HG03060 (cell line): ENCODE measurements around the gene CEP164.
"Not testable (repeated sequence)": the region's sequence is repeated elsewhere in the genome, so short reads cannot be mapped to it uniquely, and the experiment has no call there.

Source experiments
- ATAC-seq: cut with Tn5 transposase; IDR thresholded peaks from one replicate; pipeline ENCODE4 v1.9.1; 2021; ENCODE audit warnings: low read depth, moderate number of reproducible peaks; ENCODE audit not compliant: unreplicated experiment

CEP164 gene

DNA sequence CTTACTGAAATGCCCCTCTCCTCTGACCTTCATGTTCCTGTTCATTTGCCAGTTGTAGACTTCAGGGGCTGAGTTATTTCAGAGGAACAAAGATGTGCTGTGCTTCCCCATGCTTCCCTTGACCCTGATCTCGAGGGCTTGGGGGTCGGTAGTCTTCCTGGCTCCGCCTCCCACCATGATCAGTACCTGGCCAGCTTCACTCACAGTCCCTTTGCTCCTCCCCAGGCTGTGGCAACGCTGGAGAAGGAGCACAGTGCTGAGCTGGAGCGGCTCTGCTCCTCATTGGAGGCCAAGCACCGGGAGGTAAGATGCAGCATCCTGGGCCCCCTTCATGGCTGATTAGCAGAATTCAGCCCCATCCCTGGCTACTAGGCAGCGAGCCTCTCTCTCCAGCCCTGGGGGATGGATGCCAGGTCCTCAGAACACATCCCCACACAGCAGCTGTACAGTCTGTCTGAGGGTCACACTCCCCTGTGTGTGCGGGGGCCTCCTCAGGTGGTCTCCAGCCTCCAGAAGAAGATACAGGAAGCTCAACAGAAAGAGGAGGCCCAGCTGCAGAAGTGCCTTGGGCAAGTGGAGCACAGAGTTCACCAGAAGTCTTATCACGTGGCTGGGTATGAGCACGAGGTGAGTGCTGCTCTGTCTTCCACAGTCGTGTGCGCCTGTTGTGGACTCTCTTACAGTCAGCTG lies 64.5 kb downstream of the CEP164 start:
- no peak for ATAC-seq

DNA sequence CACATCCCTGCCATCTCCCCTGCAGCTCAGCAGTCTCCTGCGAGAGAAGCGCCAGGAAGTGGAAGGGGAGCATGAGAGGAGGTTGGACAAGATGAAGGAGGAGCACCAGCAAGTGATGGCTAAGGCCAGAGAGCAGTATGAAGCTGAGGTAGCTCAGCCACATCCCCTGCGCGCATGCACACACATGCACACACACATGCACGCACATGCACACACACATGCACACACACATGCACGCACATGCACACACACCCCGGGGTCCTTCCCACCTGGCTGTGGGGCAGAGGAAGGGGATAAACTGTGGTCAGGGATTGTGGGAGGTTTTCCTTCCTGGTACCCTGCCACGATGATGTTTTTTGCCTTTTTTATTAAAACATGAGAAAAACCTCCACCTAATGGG lies 65.3 kb downstream of the CEP164 start:
- ATAC-seq: no peak

DNA sequence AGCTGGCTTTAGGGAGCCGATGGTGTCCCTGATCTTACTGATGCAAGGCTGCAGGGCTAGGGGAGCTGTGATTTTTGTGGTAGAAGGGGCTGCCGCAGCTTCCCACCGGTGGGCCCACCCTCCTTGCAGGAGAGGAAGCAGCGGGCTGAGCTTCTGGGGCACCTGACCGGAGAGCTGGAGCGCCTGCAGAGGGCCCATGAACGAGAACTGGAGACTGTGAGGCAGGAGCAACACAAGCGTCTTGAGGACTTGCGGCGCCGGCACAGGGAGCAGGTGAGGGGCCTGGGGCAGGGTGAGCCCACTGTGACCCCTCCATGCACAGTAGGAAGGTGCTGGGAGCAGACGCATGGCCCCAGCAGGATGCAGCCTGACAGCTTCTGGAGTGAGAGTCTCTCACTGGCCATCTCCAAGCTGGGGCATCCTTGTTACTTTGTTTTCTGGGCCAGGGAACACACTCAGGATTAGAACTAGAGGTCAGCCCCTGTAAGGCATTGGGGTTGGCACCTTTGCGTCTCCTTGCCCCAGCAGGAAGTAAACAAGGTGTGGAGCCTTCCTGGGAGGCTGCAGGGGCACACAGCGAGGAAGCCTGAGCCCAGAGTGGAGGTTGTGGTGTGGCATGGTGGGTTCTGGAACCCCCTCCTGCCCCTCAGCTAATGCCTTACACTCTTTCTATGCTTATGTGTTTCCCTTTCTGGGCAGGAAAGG lies 66.7 kb downstream of the CEP164 start:
- no peak for ATAC-seq

DNA sequence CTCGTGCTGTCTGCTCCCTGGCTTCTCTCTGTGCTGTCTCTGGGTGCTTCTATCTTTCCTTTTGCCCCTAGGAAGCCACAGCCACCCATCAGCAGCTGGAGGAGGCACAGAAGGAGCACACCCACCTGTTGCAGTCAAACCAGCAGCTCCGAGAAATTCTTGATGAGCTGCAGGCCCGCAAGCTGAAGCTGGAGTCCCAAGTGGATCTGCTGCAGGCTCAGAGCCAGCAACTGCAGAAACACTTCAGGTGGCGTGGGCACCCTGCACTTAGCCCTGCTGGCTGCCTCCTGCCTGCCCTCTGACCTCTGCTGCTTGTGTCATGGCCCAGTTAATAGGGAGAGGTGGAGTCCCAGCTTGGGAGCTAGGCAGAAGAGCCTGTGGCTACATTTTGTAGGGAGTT lies 67.8 kb downstream of the CEP164 start:
- no peak for ATAC-seq

DNA sequence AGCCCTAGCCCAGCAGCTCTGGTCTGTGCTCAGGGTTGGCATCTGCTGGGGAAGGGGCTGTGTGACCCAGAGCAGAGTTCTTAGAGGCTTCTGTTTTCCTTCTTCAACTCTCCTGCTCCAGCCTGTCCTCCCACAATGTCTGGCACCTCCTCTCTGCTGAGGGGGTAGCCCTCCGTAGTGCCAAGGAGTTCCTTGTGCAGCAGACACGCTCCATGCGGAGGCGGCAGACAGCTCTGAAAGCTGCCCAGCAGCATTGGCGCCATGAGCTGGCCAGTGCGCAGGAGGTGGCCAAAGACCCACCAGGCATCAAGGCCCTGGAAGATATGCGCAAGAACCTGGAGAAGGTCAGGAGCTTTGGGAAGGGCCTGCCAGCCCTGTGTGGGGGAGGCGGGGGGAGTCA lies 69.3 kb downstream of the CEP164 start:
- ATAC-seq: no peak

DNA sequence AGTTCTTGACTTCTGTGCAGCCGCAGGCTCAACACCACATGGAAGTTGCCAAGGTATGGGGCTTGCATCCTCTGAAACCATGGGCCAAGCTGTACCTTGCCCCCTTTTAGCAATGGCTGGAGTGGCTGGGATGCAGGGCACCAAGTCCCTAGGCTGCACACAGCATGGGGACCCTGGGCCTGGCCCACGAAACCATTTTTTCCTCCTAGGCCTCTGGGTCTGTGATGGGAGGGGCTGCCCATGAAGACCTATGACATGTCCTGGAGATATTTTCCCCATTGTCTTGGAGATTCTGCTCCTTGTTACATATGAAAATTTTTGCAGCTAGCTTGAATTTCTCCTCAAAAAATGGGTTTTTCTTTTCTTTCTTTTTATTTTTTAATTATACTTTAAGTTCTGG lies 71.0 kb downstream of the CEP164 start:
- not testable (repeated sequence) for ATAC-seq

DNA sequence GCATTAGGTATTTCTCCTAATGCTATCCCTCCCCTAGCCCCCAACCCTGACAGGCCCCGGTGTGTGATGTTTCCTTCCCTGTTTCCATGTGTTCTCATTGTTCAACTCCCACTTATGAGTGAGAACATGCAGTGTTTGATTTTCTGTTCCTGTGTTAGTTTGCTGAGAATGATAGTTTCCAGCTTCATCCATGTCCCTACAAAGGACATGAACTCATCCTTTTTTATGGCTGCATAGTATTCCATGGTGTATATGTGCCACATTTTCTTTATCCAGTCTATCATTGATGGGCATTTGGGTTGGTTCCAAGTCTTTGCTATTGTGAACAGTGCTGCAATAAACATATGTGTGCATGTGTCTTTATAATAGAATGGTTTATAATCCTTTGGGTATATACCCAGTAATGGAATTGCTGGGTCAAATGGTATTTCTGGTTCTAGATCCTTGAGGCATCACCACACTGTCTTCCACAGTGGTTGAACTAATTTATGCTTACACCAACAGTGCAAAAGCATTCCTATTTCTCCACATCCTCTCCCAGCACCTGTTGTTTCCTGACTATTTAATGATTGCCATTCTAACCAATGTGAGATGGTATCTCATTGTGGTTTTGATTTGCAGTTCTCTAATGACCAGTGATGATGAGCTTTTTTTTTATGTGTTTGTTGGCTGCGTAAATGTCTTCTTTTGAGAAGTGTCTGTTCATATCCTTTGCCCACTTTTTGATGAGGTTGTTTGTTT lies 71.6 kb downstream of the CEP164 start:
- ATAC-seq: not testable (repeated sequence)

DNA sequence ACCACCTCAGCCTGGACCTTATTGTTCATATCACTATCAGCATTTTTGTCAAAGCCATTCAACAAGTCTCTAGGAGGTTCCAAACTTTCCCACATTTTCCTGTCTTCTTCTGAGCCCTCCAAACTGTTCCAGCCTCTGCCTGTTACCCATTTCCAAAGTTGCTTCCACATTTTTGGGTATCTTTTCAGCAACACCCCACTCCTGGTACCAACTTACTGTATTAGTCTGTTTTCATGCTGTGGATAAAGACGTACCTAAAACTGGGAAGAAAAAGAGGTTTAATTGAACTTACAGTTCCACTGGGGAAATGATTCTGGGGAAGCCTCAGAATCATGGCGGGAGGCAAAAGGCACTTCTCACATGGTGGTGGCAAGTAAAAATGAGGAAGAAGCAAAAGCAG lies 78.2 kb downstream of the CEP164 start:
- not testable (repeated sequence) for ATAC-seq

DNA sequence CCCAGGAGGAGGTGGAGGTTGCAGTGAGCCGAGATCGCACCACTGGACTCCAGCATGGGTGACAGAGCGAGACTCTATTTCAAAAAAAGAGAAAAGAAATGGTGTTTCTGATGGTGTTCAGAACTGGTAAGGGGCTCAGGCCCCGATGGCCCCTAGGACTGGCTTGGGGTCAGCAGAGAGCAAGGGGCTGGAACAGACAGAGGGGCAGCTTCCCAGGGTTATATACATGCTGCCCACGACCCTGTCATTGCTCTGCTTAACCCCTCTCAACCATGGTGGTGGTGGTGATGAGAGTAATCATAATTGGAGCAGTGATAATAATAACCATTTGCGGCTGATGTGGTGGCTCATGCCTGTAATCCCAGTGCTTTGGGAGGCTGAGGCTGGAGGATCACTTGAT lies 79.4 kb downstream of the CEP164 start:
- no peak for ATAC-seq

DNA sequence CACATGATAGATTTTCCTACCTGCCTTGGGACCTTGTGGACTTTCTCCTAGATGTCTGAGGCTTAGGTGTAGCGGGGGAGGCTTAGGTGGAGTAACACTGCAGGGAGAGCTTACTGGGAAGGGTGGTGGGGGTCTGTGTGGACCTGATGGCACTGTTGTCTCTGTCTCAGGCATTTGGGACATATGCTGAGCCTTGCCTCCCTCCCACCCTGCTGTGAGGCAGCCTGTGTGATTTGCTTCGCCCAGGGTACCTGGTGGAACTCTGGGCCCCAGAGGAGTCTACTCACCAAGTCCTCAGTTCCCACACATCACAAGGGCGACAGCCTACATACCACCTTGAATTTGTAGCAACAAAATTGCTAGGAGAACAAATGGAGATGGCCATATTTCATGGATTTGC lies 80.7 kb downstream of the CEP164 start:
- no peak for ATAC-seq

DNA sequence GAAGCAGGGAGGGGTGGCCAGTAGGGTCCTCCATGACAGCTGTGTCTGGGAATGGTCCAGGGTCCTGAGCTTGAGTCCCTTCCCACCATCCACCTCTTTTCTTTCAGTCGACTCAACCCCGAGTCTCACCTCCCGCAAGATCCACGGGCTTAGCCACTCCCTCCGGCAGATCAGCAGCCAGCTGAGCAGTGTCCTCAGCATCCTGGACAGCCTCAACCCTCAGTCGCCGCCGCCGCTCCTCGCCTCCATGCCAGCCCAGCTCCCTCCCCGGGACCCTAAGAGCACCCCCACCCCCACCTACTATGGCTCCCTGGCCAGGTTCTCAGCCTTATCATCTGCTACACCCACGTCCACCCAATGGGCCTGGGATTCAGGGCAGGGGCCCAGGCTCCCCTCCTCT lies 81.9 kb downstream of the CEP164 start:
- ATAC-seq: no peak

DNA sequence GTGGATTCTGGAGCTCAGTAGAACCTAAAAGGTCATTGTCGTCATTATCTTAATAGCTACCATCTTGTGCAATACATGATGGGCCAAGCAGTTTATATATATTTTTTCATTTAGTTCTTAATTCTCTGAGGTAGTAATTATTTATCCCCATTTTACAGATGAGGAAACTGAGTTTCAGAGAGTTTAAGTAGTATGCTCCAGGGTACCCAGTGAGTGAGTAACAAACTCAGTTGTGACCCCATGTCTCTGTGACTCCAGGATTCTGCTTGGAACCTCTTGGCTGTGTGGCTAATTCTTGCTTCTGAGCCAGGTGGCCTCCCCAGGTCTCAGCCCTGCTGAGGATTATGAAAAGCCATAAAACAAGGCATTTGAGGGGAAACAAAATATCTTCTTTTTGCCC lies 82.6 kb downstream of the CEP164 start:
- ATAC-seq: no peak

DNA sequence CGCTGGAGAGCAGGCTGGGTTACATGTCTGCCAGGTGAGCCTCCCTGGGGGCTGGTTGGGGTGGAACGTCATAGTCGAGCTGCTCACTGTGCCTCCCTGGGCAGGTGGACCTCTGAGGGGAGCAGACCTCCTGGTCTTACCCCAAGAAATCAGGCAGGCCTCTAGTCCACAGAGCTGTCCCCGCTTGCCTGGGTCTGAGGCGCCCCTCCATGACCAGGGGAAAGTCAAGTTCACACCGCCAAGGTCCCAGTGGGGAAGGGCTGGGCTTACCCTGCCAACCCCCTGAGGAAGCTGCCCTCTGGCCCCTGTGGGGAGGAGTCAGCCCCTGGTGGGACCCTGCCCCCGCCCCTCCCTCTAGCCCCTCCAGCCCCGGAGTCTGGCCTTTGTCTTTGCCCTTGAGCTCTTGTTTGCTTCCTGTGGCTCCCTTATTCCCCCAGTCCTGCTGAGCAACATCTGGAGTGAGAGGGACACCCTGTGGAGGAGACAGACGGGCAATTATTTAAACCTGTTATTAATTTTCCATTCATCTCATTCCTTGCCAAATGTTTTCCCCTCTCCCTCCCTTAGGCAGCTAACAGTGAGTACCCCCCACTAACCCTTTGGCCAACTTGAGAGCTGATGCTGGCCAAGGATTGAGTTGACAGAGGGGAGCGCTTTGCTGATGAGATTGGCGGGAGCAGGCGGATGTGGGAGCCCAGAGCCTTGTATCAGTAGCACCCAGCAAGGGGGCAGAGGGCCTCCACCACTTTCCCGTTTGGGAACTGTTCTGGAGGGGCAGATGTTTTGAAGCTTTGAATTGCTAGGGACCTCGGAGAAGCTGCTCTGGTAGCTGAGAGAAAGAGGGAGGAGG lies 83.4 kb downstream of the CEP164 start:
- ATAC-seq: no peak

DNA sequence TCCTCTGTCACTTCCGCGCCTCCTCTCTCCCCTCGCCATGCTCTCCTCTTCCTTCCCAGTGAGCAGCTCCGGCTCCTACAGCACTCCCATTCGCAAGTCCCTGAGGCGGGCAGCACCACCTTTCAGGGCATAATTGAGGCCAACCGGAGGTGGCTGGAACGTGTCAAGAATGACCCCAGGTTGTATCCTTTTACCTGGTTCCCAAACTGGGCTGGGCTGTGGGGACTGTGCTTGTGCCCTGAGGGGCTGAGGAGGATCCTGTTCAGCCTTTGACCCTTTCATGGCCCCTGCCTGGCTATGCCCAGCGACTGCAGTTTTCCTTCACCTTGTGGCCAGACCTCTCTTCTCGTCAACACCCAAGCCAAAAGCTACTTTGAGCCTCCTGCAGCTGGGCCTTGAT lies 84.1 kb downstream of the CEP164 start:
- ATAC-seq: no peak

DNA sequence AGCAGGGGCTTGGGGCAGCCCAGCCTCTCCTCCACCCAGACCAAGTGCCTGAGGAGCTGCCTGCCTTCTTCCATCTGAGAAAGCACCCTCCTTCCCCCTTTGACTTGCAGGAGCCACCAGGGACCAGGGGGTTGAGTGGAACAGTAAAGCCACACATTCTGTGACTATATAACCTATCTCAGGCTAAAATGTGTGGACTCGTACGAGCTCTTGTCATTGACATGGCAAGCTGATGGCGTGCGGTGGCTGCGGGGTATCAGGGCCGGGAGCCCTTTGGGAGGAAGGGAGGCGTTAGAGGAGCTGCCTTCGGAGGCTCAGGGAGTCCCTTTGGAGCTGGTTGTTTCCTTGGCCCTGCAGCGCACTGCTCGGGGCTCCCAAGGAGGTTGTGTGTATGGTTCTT lies 84.5 kb downstream of the CEP164 start:
- no peak for ATAC-seq

DNA sequence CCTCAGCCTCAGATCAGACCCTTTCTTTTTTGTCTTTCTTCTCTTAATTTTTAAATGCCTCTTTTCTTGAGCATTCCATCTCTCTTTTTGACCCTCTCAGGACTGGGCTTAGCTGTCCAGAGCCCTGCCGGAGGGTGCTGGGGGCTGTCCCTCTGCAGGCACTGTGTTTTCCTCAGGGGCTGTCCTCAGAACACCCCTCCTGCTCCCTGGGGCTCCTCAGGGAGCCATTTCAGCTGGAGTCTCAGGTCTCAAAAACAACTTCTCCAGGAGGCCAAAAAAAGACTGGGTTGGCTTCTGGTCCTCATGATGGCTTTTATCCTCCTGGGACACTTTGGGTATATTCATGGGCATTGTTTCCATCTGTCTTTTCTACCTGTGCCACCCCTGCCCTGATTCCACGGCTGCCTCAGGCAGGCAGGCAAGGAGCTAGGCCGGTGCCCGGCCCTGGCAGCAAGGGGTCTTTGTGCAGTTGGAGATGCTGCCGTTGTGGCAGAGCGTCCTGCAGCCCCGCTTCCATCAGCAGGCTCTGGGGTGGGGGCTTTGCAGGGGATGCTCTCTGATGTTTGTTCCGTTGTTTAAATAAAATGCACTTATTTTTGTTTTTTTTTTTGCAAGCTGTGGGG lies 85.1 kb downstream of the CEP164 start:
- ATAC-seq: no peak

DNA sequence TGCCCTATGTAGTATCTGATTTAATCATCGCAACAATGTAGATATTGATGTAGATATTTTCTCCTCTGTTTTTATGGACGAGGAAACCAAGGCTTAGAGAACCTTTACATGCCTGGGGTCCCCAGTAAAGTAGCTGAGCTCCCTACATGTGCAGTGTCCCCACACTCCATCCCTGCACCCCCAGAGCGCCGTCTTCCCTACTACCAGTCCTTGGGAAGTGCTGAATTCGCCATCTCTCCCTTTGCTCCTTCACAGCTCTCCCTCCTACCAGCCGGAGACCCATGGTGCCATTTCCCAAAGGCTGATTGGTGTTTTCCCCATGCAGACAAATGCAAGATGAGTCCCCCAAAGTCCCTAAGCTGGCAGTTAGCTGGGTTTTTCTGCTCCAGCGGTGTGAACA lies 86.0 kb downstream of the CEP164 start:
- no peak for ATAC-seq

DNA sequence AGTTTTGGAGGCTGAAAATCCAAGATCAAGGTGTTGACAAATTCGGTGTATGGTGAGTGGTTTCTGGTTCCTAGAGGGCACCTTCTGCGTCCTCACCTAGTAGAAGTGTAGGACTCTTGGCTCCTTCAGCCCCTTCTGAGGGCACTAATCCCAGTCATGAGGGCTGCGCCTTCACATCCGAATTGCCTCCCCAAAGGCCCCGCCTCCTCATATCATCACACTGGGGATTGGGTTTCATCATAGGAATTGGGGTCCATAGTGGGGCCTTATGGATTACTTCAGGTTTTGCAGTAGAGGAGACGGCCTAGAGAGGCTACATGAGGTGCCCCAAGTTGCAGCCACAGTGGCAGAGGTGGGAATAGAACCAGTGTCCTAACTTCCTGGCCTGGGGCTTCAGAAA lies 87.1 kb downstream of the CEP164 start:
- ATAC-seq: no peak

DNA sequence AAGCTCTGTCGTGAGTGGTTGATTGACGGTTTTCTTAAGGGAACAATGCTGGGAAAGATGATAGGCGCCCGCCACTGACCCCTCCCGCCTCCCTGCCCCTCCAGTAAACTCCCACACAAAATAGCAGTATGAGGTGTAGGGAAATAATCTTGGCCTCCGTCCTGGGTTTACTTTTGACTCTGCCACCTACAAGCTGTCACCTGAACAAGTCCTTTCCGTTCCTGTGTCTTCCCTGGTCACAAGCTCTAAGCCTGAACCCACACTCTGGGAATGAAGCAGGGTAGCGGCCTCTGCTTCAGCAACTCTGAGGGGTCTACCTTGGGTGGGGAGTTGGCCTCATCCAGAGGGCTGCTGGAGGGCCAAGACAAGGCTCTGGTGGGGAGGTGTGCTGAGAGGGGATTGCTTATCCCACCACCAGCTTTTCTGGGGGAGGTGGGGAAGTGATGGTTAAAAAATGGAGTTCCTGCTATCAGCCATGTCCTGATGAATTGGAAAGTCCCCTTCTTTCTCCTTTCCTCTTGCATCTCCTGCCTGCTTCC lies 87.8 kb downstream of the CEP164 start:
- ATAC-seq: no peak

DNA sequence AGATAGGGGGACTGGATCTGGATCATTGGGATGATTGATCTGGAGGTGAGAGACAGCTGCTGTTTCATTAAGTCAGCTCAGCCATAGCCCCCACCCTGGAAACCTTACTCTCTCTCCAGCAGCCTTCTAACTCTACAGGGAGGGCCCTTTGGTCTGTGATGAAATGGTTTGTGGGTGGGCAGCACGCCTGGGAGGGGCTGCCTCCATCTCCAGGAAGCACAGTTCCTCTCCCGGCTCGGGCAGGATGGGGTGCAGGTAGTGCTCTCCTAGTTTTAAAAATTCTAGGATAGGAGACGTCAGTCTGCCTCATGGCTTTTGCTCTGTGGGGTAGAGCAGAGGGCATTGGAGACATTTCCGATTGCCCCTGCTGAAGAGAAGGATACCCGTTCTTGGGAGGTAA lies 89.7 kb downstream of the CEP164 start:
- ATAC-seq: no peak
